ENCODE data around the gene CCDC6.

The CCDC6 gene

GRCh38 chr10:59852670-59853069 lies 53.7 kb downstream of the CCDC6 start:
- no peak for DNase-seq (ENCODE audit: low read depth, low spot score)

GRCh38 chr10:59851864-59852263 lies 54.5 kb downstream of the CCDC6 start:
- DNase-seq (ENCODE audit: low read depth, low spot score) = no peak

GRCh38 chr10:59847888-59848287 lies 58.5 kb downstream of the CCDC6 start:
- DNase-seq (ENCODE audit: low read depth, low spot score) = no peak

GRCh38 chr10:59847326-59847725 lies 59.0 kb downstream of the CCDC6 start:
- no peak for DNase-seq (ENCODE audit: low read depth, low spot score)

GRCh38 chr10:59844436-59844835 lies 61.9 kb downstream of the CCDC6 start:
- no peak for DNase-seq (ENCODE audit: low read depth, low spot score)

- no peak for DNase-seq (ENCODE audit: low read depth, low spot score)
Observed at GRCh38 chr10:59843748-59844147, 62.6 kb downstream of the CCDC6 start.

- peak; percentile 66 for DNase-seq (ENCODE audit: low read depth, low spot score)
Observed at GRCh38 chr10:59839576-59839975, 66.8 kb downstream of the CCDC6 start.

GRCh38 chr10:59838085-59838789 lies 68.1 kb downstream of the CCDC6 start:
- no peak for DNase-seq (ENCODE audit: low read depth, low spot score)

GRCh38 chr10:59833810-59834209 lies 72.5 kb downstream of the CCDC6 start:
- no peak for DNase-seq (ENCODE audit: low read depth, low spot score)

- no peak for DNase-seq (ENCODE audit: low read depth, low spot score)
Observed at GRCh38 chr10:59832506-59832905, 73.8 kb downstream of the CCDC6 start.

- DNase-seq (ENCODE audit: low read depth, low spot score) = no peak
Observed at GRCh38 chr10:59831658-59832503, 74.5 kb downstream of the CCDC6 start.

- DNase-seq (ENCODE audit: low read depth, low spot score) = peak; percentile 71
Observed at GRCh38 chr10:59830601-59831259, 75.6 kb downstream of the CCDC6 start.

GRCh38 chr10:59829601-59830000 lies 76.8 kb downstream of the CCDC6 start:
- no peak for DNase-seq (ENCODE audit: low read depth, low spot score)

- DNase-seq (ENCODE audit: low read depth, low spot score) = no peak
Observed at GRCh38 chr10:59829024-59829423, 77.3 kb downstream of the CCDC6 start.

GRCh38 chr10:59825932-59826331 lies 80.4 kb downstream of the CCDC6 start:
- peak; percentile 28 for DNase-seq (ENCODE audit: low read depth, low spot score)

GRCh38 chr10:59823751-59824150 lies 82.6 kb downstream of the CCDC6 start:
- no peak for DNase-seq (ENCODE audit: low read depth, low spot score)

GRCh38 chr10:59823111-59823510 lies 83.2 kb downstream of the CCDC6 start:
- no peak for DNase-seq (ENCODE audit: low read depth, low spot score)

- DNase-seq (ENCODE audit: low read depth, low spot score) = no peak
Observed at GRCh38 chr10:59820471-59820870, 85.9 kb downstream of the CCDC6 start.

GRCh38 chr10:59819683-59820082 lies 86.7 kb downstream of the CCDC6 start:
- DNase-seq (ENCODE audit: low read depth, low spot score) = no peak

GRCh38 chr10:59819265-59819664 lies 87.1 kb downstream of the CCDC6 start:
- no peak for DNase-seq (ENCODE audit: low read depth, low spot score)

- DNase-seq (ENCODE audit: low read depth, low spot score) = peak; percentile 73
Observed at GRCh38 chr10:59817773-59818172, 88.6 kb downstream of the CCDC6 start.

GRCh38 chr10:59814878-59815277 lies 91.5 kb downstream of the CCDC6 start:
- DNase-seq (ENCODE audit: low read depth, low spot score) = no peak
